ENCODE results near the gene CSF2RB. TPM values are rescaled to one million over a fixed set of nuclear protein-coding genes. Genes with fewer than 3 reads are reported as not detected.

The CSF2RB gene
- total RNA-seq, 1 donor from 2014 or later = 4.2 TPM

GRCh38 chr22:36930041-36930935 lies 16.9 kb downstream of the CSF2RB start:
- Histone ChIP-seq H3K4me1 (no peaks in the 10 kb centered on the region), H3K9me3 (no peaks in the 10 kb centered on the region), H3K36me3 (no peaks in the 10 kb centered on the region), H3K27me3 (no peaks in the 10 kb centered on the region), H3K27ac (no peak overlapping the region), H3K4me3 (no peak overlapping the region)
- TF ChIP-seq POLR2A (IDR thresholded peaks at IDR 0.05) (no peak), POLR2AphosphoS5 (IDR thresholded peaks at IDR 0.05; ENCODE audit: insufficient read depth in 1 of 2, low read depth in 1 of 2) (no peak), CTCF (IDR thresholded peaks at IDR 0.05) (no peak)
- DNase-seq (ENCODE audit: extremely low spot score in 2 of 2) = no peak
- intact Hi-C loops (cut with DNase I) = no loop called here

- Histone ChIP-seq H3K27ac (no peak overlapping the region), H3K36me3 (no peaks in the 10 kb centered on the region), H3K9me3 (no peaks in the 10 kb centered on the region), H3K4me3 (no peak overlapping the region), H3K4me1 (no peaks in the 10 kb centered on the region), H3K27me3 (no peaks in the 10 kb centered on the region)
- TF ChIP-seq POLR2A (IDR thresholded peaks at IDR 0.05) = no peak
- no peak for TF ChIP-seq CTCF (IDR thresholded peaks at IDR 0.05)
- no peak for TF ChIP-seq POLR2AphosphoS5 (IDR thresholded peaks at IDR 0.05; ENCODE audit: insufficient read depth in 1 of 2, low read depth in 1 of 2)
- no peak for DNase-seq (ENCODE audit: extremely low spot score in 2 of 2)
- intact Hi-C loops (cut with DNase I) = no loop called here
These were observed 18.0 kb downstream of the CSF2RB start for GRCh38 chr22:36931446-36931845.

GRCh38 chr22:36933629-36934417 lies 20.4 kb downstream of the CSF2RB start:
- Histone ChIP-seq H3K9me3 (no peaks in the 10 kb centered on the region), H3K4me1 (no peaks in the 10 kb centered on the region), H3K4me3 (no peak overlapping the region), H3K36me3 (no peaks in the 10 kb centered on the region), H3K27ac (no peak overlapping the region), H3K27me3 (no peaks in the 10 kb centered on the region)
- no peak for DNase-seq (ENCODE audit: extremely low spot score in 2 of 2)
- TF ChIP-seq POLR2AphosphoS5 (IDR thresholded peaks at IDR 0.05; ENCODE audit: insufficient read depth in 1 of 2, low read depth in 1 of 2) (no peak), POLR2A (IDR thresholded peaks at IDR 0.05) (no peak), CTCF (IDR thresholded peaks at IDR 0.05) (no peak)
- intact Hi-C loops (cut with DNase I) = no loop called here

GRCh38 chr22:36934418-36935312 lies 21.2 kb downstream of the CSF2RB start:
- TF ChIP-seq POLR2A (IDR thresholded peaks at IDR 0.05) (no peak), POLR2AphosphoS5 (IDR thresholded peaks at IDR 0.05; ENCODE audit: insufficient read depth in 1 of 2, low read depth in 1 of 2) (no peak), CTCF (IDR thresholded peaks at IDR 0.05) (no peak)
- DNase-seq (ENCODE audit: extremely low spot score in 2 of 2) = no peak
- intact Hi-C loops (cut with DNase I) = no loop called here
- Histone ChIP-seq H3K4me1 (no peaks in the 10 kb centered on the region), H3K4me3 (no peak overlapping the region), H3K36me3 (no peaks in the 10 kb centered on the region), H3K9me3 (no peaks in the 10 kb centered on the region), H3K27ac (no peak overlapping the region), H3K27me3 (no peaks in the 10 kb centered on the region)
